DOHH2 (cell line): ENCODE results near the gene ARHGEF16.

Experiments used
- CTCF ChIP-seq: fragments of 200-600 bp; sonication (generic); IDR thresholded peaks from one replicate; pipeline ENCODE4 v1.5.1; 2014; ENCODE audit warnings: antibody characterized with exemption, mild to moderate bottlenecking, low read depth, low read length; ENCODE audit not compliant: poor library complexity, severe bottlenecking
- EZH2phosphoT487 ChIP-seq: fragments of 200-600 bp; sonication (generic); IDR thresholded peaks from 2 replicates; pipeline ENCODE4 v1.6.1; 2017; ENCODE audit warnings: borderline replicate concordance, mild to moderate bottlenecking, antibody characterized with exemption, low read length, moderate library complexity, mixed read lengths

GRCh38 chr1:3464649-3465025 is 10.2 kb downstream of the ARHGEF16 start:
- TF ChIP-seq CTCF (no peak), EZH2phosphoT487 (no peak)
